Activated T-helper 1 cell treated with Interleukin-2 at 50 U/mL for 16 hours (primary cell): ENCODE measurements around the gene SCP2.
"Not testable (repeated sequence)": the region's sequence is repeated elsewhere in the genome, so short reads cannot be mapped to it uniquely, and the experiment has no call there.

Experiments used
- DNase-seq: peaks from one replicate; pipeline ENCODE4 v3.0.0-alpha.2; 2020; ENCODE audit warnings: low read depth

The SCP2 gene

GRCh38 chr1:52916241-52916975, 10.7 kb upstream of the SCP2 start:
- no peak for DNase-seq

DNA sequence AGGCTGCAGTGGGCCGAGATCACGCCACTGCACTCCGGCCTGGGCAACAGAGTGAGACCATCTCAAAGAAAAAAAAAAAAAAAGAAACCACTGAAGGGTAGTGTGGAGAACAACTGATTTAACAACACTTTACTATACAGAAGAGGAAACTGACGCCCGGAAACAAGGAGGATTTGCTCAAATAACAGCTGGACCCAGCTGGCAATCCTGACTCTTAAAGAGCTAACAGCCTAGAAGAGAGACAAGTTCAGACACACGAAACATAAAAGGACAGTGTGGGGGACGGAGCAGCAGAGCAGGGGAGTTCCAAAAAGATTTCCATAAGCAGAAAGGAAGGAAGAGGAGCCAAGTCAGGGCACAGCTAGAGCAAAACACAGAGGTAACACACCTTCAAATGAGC, 9.9 kb upstream of the SCP2 start:
- no peak for DNase-seq

DNA sequence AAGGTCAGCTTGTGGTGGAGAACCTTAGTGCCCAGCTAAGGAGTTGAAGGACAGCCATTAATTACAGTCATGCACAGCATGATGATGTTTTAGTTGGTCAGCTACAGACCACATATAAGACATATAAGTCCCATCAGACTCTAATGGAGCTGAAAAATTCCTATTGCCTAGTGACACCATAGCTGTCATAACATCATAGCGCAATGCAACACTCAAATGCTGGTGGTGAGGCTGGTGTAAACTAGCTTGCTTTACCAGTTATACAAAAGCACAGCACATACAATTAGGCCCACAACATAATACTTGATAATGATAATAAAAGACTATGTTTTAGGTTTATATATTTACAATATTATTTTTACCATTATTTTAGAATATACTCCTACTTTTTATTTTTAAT, 9.5 kb upstream of the SCP2 start:
- no peak for DNase-seq

GRCh38 chr1:52918201-52918600, 8.9 kb upstream of the SCP2 start:
- DNase-seq: no peak

GRCh38 chr1:52919051-52919722, 7.9 kb upstream of the SCP2 start:
- DNase-seq: no peak

- DNase-seq: no peak
Observed at GRCh38 chr1:52919723-52920483, 7.2 kb upstream of the SCP2 start.

- no peak for DNase-seq
Observed at GRCh38 chr1:52920791-52921291, 6.2 kb upstream of the SCP2 start.

DNA sequence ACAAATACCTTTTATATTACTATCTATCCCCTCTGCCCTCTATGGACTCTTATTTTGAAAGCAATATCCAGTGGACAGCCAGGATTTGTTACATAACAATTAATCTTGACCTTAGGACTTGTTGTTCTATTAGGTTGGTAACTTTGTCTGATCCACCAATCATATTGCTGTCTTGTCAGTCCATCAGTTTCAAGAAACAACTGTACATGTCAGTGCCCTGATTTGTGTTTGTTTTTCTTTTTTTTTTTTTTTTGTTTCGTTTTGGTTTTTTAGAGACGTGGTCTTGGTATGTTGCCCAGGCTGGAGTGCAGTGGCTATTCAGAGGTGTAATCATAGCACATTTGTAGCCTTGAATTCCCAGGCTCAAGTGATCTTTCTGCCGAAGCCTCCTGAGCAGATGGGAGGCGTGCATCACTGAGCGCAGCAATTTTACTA, 1.5 kb upstream of the SCP2 start:
- DNase-seq: no peak

- no peak for DNase-seq
Observed at GRCh38 chr1:52926864-52927211, 238 bp upstream of the SCP2 start.

DNA sequence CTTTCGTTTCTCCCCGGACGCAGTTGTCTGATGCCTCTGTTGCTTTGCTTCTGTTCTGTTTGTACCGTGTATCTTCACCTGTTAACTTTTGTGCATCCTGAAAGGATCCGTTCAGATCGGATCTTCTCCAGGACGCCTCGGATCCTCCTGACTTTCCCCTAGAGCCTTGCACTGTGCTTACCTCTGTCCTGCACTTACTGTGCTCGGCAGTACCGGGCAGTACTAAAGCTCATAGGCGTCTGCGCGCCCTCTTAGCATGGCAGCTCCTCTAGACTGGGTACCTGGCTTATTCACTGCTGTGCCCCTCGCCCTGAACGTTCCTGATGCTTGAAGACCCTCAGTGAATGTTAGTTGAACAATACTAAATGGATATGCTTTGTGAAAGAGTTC, 934 bp downstream of the SCP2 start:
- DNase-seq: no peak

GRCh38 chr1:52929019-52929418, 1.9 kb downstream of the SCP2 start:
- DNase-seq: no peak

DNA sequence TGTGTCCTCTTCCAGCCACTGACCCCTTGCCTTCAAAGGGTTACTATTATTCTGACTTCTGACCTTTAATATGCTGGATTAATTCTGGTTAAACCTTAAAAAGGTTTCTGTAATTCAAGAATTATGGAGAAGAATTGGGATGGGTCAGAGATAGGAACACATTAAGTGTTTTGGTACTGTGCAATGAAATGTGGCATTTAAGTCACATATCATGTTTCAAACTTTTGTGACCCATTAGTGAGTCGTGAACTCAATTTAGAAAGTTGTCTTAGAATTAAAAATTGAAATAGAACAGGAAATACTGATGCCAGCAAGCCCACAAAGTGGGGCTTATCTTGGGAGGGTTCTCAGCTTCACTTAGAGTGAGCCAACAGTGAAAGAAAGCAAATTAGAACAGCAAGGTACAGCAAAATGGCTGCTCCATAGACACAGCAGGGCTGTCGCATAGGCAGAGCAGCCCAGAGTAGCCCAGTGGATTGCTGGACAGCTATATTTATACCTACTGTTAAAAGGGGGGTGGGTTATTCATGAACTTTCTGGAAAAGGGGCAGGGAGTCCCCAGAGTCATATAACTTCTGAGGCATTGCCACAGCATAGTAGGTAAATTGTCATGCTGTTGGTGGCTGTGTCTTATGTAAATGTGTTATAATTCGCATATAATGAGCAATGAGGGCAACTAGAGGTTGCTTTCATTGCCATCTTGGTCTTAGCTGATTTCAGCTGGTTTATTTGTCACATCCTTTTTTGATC, 10.5 kb downstream of the SCP2 start:
- DNase-seq: no peak

- DNase-seq: no peak
Observed at GRCh38 chr1:52938183-52938451, 11.0 kb downstream of the SCP2 start.

GRCh38 chr1:52943876-52944416, 16.9 kb downstream of the SCP2 start:
- no peak for DNase-seq

DNA sequence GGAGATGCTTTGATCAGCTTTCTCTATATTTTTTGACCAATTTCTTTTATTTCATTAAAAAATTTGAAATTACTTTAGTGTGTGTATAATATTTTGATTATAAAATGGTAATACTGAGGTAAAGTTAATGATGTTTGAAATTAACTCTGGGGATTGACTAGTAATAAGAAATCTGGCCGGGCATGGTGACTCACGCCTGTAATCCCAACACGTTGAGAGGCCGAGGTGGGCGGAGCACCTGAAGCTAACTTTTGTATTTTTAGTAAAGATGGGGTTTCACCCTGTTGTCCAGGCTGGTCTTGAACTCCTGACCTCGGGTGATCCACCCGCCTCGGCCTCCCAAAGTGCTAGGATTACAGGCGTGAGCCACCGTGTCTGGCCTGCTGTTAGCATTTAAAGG, 17.5 kb downstream of the SCP2 start:
- no peak for DNase-seq

DNA sequence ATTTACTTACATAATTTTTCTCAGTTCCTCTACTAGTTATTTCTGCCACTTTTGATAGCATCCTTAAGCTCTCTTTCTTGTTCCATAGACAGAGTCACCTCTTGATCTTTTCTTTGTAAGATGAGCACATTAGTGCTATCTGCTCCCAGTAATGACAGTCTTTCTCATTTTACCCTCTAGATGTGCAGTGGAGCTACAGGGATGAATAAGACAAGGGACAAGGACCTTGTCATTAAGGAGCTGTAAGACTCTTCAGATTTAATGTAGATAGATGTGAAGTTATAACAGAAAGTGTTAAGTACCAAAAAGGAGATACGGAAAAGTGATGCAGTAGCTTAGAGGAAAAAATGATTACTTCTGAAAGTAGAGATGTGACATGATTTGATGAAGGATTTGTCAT, 20.4 kb downstream of the SCP2 start:
- DNase-seq: no peak

- not testable (repeated sequence) for DNase-seq
Observed at GRCh38 chr1:52949602-52950001, 22.5 kb downstream of the SCP2 start.

DNA sequence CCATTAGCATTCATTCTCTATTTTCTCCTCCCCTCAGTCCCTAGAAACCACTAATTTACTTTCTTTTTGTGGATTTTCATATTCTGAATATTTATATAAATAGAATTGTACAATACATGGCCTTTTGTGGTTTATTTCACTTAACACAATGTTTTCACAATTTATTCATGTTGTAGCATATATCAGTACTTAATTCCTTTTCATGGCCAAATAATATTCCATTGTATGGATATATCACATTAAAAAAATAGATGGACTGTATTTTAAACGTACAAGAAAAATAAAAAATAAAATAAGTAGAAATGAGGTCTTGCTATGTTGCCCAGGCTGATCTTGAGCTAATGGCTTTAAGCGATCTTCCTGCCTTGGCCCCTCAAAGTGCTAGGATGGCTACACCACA, 25.0 kb downstream of the SCP2 start:
- DNase-seq: no peak

- DNase-seq: no peak
Observed at GRCh38 chr1:52955129-52955970, 28.3 kb downstream of the SCP2 start.

- DNase-seq: no peak
Observed at GRCh38 chr1:52963101-52963500, 36.0 kb downstream of the SCP2 start.

GRCh38 chr1:52967666-52968065, 40.6 kb downstream of the SCP2 start:
- no peak for DNase-seq
